Head of caudate nucleus (tissue), 42 donors: ENCODE data around the gene MYOG.

ENCODE experiments used
- DNase-seq, 42 donors: peaks; one replicate each; pipeline versions ENCODE4 v3.0.0 to v3.0.0-alpha.2; 2020 to 2021; ENCODE audit warnings: mixed read lengths in 7 of 42
- intact Hi-C: fragments of 100-400 bp; cut with DNase I; formaldehyde crosslinking; loops from one replicate; pipeline ENCODE4 v1.15.0; 2022

Gene MYOG

DNA sequence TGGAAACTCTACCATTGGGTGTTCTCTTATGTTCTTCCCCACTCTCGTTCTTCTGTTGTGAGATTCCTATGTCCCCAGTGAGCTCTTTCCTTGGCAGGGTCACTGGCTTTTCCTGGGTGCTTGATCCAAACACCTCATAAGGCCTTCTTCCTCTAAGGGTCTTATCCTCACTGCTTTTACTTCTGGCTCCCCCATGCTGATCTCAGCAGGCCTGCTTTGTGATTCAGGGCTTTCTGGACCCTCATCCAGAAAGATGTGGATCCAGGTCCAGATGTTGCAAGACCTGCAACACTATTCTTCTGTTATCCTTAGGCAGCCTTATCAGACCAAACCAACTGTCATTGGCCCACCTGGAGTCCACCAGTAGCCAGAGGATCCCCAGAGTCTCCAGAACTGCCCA lies 11.2 kb upstream of the MYOG start:
- DNase-seq = peak in 1 of 42 donors; percentile 7
- intact Hi-C loops = no loop called here

DNA sequence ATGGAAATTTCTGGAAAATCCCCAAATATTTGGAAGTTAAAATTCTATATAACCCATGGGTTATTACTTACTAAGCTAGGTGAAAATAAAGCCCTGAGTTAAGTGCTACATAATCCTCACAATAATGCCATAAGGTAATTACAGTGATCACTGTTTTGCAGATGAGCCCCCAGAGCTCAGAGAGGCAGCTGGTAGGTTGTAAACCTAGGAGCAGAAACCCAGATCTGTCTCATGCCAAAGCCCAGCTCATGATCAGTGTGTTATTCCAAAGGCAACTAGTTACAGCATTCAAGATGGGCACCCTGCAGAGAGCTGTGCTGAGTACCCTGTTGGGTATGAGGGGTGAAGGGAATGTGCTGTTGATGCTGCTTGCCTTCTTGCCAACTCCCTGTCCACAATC lies 10.8 kb upstream of the MYOG start:
- DNase-seq = no peak
- intact Hi-C loops = no loop called here

- intact Hi-C loops = no loop called here
- no peak for DNase-seq
Measured at GRCh38 chr1:203095061-203095690, 9.4 kb upstream of the MYOG start.

- no peak for DNase-seq
- intact Hi-C loops = no loop called here
Measured at GRCh38 chr1:203093754-203094410, 8.1 kb upstream of the MYOG start.

DNA sequence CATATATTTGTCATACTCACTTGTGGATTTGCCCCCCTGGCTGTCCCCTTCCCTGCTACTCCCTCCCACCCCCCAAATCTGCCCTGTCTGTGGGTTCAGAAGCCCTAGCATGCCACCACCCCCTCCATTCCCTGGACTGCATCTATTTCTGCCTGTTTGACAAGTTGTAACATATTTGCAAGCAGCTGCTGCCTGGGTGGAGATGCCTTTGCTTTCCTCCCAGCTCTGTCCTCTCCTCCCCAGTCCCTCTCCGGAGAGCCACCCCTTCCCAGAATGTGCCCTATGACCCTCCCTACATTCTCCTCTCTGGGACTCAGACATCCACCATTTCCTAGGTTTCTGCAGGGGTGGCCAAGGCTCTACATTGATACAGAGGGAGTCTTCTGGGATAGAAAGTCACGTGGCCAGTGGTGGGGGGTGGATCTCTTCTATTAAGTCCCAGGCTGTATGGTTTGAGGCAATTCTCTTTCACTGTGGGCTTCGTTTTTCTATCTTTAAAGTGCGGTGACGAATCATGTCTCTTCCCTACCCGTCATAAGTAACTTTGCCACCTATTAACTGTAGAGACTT lies 6.0 kb upstream of the MYOG start:
- intact Hi-C loops = no loop called here
- DNase-seq = peak in 1 of 42 donors; percentile 17

- DNase-seq = peak in 1 of 42 donors; percentile 20
- intact Hi-C loops = no loop called here
Measured at GRCh38 chr1:203091199-203091477, 5.3 kb upstream of the MYOG start.

DNA sequence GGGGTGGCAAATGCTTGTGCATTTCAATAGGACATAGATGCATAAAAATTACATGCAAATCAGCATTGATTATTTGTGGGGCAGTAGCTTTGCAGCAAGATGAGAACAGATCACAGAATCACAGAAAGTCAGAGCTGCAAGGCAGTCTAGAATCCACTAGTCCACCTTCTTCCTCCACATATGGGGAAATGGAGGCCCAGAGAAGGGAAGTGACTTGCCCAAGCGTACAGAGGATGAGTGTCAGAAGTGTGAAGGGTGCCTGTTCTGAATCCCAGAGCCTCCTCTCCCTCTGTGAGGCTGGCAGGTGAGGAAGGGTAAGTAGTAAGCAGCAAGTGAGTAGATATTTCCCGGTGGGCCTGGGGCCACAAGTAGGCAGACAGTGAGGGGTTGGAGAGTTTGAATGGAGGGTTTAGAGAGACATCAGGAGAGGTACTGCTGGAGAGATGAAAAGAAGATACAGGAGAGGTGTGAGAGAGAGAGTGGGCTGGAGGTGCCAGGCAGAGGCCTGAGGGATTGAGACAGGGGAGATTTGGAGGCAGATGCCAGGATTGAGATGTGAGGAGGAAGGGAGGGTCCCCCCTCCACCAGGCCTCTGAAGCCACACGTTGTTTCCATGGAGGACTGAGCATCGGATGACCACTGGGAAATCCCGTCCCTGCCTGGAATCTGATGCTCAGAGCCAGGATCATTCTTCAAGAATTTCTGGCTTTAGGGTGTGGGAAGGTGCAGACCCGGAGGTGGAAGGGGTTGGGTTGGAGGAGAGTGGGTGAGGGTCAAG lies 4.8 kb upstream of the MYOG start:
- intact Hi-C loops = no loop called here
- peak in 2 of 42 donors; percentile 14 to 30 for DNase-seq

DNA sequence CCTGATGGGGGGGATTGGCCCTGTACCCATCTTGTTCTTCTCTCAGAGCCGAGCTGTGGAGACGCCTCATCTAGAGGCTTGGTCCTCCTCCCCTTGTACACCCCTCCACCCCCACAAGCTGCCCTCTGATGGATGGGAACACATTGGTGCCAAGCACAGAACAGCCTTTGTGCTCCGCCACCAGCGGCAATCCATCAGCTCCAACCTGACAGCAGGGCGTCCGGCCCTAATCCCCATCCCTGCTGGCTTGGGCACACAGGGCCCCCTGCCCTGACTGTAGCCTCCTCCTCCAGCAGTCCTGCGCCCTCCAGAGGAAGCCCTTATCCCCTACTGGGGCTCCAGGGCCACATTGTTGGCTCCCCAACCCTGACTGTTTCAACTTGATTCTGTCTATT lies 3.8 kb upstream of the MYOG start:
- intact Hi-C loops = no loop called here
- peak in 8 of 42 donors; percentile 6 to 55 (median 20) for DNase-seq

DNA sequence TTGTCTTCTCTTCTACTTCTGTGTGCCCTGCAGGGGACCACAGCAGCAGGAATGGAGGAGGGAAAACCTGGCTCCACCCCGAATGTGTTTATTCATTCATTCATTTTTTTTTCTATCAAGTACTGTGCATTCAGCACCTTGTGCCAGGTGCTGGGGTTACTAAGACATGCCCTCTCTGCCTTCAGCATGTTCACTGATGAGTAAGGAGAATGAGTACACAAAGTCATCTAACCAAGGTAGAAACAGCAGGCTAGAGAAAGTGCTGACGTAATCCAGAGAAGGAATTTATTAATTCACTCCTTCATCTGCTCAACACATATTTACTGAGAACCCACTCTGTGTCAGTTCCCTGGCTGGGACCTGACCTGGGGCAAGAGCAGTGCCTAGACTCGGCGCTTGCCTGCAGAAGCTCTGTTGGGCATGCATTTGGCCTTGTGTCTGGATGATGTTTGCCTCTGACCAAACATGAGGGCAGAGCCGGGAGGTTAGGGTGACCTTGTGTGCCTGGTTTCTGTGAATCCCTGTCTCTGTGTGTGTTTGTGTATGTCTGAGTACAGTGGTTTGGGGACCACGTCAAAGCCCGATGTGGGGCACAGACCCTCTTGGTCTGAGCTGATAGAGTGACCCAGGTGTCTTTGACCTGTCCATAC lies 3.3 kb upstream of the MYOG start:
- DNase-seq = peak in 3 of 42 donors; percentile 7 to 37 (median 19)
- intact Hi-C loops = no loop called here

- intact Hi-C loops = no loop called here
- peak in 2 of 42 donors; percentile 5 to 34 for DNase-seq
Measured at GRCh38 chr1:203088441-203088840, 2.6 kb upstream of the MYOG start.

GRCh38 chr1:203086992-203087763 lies 1.4 kb upstream of the MYOG start:
- peak in 4 of 42 donors; percentile 5 to 35 (median 12) for DNase-seq
- intact Hi-C loops = no loop called here

- peak in 9 of 42 donors; percentile 26 to 59 (median 35) for DNase-seq
- intact Hi-C loops = no loop called here
Measured at GRCh38 chr1:203084588-203085527, 954 bp downstream of the MYOG start.

GRCh38 chr1:203083463-203083921 lies 2.3 kb downstream of the MYOG start:
- peak in 4 of 42 donors; percentile 10 to 39 (median 24) for DNase-seq
- intact Hi-C loops = no loop called here

GRCh38 chr1:203082571-203083462 lies 3.0 kb downstream of the MYOG start:
- intact Hi-C loops = no loop called here
- peak in 5 of 42 donors; percentile 6 to 37 (median 22) for DNase-seq

GRCh38 chr1:203082231-203082505 lies 3.6 kb downstream of the MYOG start:
- DNase-seq = no peak
- intact Hi-C loops = no loop called here

DNA sequence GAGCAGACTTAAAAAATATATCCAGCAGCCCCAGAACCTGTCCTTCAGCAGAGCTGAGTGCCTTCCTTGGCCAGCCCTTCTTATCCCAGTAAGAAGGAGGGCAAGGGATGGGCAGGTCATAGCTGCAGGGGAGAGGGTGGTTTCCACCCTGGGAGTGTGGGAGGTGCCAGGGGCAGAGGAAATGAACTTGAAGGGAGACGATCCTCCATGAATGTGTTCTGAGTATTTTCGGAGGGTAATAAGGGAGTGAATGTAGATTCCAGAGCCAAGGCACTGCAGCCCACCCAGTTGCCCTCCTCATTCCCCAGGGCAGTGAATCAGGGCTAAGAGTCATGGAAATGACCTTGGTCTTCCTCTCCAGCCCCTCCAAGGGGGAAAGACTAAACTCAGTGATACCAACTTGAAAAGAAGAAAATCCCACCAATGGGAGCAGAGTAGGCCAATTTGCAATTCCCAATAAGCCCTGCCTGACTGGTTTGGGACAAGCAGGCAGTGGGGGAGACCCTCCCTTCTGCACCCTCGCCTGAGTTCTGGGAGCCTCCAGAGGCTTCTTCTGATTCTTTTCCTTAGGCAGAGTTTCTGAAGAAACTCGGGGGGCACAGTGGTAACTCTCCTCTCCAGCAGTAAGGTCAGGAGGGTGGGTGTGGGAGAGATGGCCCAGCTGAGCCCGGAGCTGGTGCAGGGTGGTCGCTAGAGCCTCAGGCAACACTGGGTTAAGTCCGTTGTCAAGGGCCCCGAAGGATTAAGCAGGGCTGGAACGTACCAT lies 4.2 kb downstream of the MYOG start:
- intact Hi-C loops = no loop called here
- DNase-seq = peak in 4 of 42 donors; percentile 2 to 33 (median 14)
